LNCAP (cell line): ENCODE data around the gene TMEM62.

Experiments used
- TF ChIP-seq, protein P1 (sequence below): fragments of 450-650 bp; IDR thresholded peaks from 2 replicates; pipeline ENCODE4 v1.5.1; 2017; ENCODE audit warnings: mild to moderate bottlenecking

Gene TMEM62

DNA sequence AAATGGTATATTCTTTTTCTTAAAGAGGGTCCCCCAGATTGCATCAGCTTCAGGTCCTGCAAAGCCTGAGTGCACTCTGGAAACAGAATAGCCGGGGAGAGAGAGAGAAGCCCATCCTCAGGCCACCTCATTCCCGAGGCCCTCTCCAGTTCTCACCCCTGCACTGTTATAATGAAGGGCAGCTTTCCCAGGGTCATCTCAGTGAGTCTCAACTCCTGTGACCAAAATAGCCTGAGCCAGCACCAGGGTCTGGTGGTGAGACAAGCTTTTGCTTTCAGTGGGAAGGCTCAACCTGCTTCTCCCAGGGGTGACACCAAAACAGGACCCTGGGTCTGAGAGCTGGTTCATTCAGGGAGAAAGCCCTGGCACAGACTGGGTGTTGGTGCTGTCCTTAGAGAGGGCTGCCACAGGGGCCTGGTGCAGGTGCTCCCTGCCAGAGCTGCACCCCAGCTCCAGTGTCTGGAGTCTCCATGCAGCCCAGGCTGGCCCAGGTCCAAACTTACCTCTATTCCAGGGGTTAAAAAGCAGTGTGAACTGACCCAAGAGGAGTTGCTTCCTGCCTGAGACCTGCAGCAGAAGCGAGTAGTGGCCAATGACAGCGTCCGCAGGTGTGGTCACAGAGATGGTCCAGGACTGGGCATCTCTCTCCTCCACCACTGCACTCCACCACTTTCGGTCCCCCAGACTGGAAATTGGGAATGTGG is 81.4 kb downstream of the TMEM62 start:
- TF ChIP-seq, protein P1, sequence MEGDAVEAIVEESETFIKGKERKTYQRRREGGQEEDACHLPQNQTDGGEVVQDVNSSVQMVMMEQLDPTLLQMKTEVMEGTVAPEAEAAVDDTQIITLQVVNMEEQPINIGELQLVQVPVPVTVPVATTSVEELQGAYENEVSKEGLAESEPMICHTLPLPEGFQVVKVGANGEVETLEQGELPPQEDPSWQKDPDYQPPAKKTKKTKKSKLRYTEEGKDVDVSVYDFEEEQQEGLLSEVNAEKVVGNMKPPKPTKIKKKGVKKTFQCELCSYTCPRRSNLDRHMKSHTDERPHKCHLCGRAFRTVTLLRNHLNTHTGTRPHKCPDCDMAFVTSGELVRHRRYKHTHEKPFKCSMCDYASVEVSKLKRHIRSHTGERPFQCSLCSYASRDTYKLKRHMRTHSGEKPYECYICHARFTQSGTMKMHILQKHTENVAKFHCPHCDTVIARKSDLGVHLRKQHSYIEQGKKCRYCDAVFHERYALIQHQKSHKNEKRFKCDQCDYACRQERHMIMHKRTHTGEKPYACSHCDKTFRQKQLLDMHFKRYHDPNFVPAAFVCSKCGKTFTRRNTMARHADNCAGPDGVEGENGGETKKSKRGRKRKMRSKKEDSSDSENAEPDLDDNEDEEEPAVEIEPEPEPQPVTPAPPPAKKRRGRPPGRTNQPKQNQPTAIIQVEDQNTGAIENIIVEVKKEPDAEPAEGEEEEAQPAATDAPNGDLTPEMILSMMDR = no peak

DNA sequence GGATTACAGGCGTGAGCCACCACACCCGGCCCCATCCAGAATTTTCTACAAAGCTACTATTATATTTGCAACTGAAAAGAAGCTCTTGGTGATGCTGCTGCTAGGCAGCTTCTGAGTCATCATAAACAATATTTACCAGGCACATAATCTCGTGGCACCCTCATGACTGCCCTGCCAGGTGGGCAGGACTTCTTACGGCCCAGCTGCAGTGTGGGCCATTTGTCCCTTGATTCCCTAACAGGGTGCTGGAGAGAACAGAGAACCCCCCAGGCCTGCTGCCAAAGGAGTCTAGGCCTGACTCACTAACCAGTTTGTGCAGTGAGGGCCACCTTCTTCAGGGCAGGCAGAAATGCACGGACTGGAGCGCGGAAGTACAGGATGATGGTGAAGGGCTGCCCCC is 82.6 kb downstream of the TMEM62 start:
- TF ChIP-seq, protein P1 = no peak

DNA sequence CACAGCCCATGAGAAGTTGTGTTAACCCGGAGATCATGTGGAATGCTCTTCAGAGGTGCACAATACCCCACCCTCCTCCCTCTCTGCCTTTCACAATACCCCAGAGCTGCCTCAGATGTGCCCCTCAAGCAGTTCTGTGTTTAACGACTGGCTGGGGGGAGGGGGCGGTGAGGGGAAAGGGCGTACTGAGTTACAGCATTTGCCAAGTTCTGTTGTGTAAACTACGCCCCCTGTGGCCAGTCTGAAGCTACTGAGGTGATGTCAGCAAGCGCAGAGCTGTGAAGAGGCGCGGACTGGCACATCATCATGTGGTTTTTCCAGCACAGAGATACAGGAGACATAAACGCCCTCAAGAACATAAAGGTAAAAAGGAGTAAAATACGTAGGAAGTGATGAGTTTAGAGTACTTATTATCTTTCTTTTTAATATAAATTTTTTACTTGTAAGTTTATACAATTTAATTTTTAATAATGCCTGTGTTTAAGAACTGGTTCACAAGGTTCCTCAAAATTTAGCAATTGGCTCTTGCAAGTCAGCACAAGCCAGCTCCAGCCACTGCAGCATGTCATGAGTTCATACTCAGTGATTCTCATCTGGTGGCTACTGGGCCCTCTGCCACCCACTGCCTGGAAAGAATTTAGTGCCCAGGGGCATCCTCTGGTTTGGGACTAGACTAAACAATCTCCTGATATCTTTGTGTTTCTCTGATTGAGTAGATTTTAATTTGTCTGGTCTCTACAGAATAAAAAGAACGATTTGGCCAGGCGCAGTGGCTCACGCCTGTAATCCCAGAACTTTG is 85.7 kb downstream of the TMEM62 start:
- TF ChIP-seq, protein P1 = no peak

DNA sequence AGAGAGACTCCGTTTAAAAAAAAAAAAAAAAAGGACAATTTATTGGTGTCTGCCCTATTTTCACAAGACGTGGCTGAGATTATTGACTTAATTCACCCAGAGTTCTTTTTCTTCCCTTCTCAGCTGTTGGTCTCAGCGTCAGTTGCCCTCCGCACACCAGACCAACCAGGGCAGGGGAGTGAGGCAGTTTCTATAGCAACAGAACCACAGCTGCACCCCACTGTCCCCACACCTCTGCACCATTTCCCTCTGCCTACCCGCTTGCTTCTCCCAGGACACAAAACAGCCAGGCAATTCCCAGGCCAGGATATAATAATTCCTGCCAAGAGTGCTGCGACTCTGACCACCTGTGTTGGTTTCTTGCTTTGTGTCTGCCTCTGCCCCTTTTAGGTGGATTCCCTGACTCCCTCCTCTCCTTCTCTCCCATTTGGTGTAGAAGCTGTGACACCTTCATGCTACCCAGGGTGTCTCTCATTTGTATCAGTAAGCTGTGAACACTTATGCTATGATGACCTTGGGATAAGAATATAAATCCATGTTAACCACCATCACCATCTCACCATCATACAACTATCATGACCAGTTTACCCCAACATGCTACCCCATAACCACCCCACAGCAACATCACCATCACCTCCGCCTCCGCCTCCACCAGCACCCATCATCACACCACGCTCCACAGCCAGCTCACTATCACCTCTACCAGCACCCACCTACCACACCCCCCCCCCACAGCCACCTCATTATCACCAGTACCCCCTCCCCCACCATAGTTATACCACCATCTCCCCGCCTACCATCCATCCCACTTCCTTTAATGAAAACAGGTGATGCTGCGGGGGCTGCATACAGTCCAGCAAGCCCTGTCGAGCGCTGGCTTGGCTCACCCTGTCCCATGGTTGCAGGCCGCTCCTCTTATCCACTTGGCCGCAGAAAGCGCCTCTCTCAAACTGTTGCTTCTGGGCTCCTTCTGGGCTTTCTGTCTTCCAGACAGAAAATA is 86.8 kb downstream of the TMEM62 start:
- TF ChIP-seq, protein P1 = no peak

DNA sequence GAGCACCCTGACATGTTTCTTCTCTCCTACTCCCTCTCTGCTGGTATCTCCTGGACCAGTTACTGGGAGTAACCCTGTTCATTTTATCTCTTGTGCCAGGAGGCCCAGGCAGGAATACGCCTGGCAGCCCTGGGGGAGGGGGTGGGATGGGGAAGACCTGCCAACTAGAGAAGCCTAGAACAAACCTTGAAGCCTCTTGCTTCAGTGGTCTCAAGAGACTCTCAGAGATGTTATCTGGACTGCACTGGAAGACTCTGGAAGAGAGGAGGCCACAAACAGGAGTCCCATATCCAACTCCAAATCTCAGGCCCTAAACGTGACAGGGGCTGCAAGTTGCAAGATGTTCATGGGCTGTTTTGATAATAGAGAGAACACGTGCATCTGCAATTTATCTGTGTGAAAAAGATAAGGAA is 87.6 kb downstream of the TMEM62 start, which contains the start of gene EPB42:
Gene EPB42, minus strand, starts transcription at position 28 of the 413 bp plus-strand sequence. CDS start 193 bp downstream, outside the sequence.
- TF ChIP-seq, protein P1 = no peak

DNA sequence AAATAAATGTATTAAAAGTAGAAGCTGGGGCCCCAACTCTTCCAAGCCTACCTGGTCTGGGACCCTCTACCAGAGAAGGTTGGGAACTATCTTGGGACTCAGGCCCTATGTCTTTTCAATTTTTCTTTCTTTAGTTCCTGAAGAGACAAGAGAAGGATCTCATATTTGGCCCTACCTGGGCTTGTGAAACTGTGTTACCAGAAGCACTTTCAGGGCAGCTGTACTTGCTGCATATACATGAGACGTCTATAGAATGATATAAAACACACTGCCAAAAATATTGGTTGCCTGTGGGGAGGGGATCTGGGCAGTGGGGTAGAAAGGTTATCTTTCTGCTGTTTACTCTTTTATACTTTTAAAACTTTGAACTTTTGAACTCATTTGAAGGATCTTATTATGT is 88.0 kb downstream of the TMEM62 start:
- TF ChIP-seq, protein P1 = no peak
